ENCODE results near the gene GPR137. TPM values are rescaled to one million over a fixed set of nuclear protein-coding genes. Genes with fewer than 3 reads are reported as not detected.

GPR137 gene
- total RNA-seq, 2 experiments from 2014 or later, result 24.6 to 32.2 TPM

- Mint-ChIP-seq H3K36me3 (ENCODE audit: low read depth) (peaks cover 9% of the 10 kb centered on the region), H3K4me1 (peaks cover 6% of the 10 kb centered on the region), H3K27ac (no peak overlapping the region), H3K27me3 (no peaks in the 10 kb centered on the region), H3K4me3 (no peak overlapping the region), H3K9me3 (no peaks in the 10 kb centered on the region)
- ChIA-PET POLR2A (no interaction called here), CTCF (interaction anchor here (0.6 to 1.5 kb wide), 3 partner anchors 12 to 35 kb away, joined by 3 to 4 read pairs (median 4); no protein-coding TSS in a partner anchor)
- DNase-seq, result no peak
These were observed 39.2 kb downstream of the GPR137 start for GRCh38 chr11:64324692-64325469.

- DNase-seq, result no peak
- ChIA-PET POLR2A (no interaction called here), CTCF (interaction anchor here (0.6 to 1.2 kb wide), 2 partner anchors 10 to 16 kb away, joined by 4 read pairs; partner anchors contain the start of genes PRDX5 and TRMT112)
- Mint-ChIP-seq H3K27ac (no peak overlapping the region), H3K9me3 (no peaks in the 10 kb centered on the region), H3K4me1 (peaks cover 19% of the 10 kb centered on the region), H3K27me3 (no peaks in the 10 kb centered on the region), H3K36me3 (ENCODE audit: low read depth) (no peaks in the 10 kb centered on the region), H3K4me3 (no peak overlapping the region)
These were observed 41.7 kb downstream of the GPR137 start for GRCh38 chr11:64327375-64327774.

GRCh38 chr11:64327993-64328392 is 42.3 kb downstream of the GPR137 start:
- ChIA-PET CTCF (interaction anchor here (1.2 kb wide), 1 partner anchor 10 kb away, joined by 4 read pairs; the partner anchor contains the start of genes PRDX5 and TRMT112), POLR2A (no interaction called here)

GRCh38 chr11:64330888-64331287 is 45.2 kb downstream of the GPR137 start:
- CTCF ChIA-PET, result interaction anchor here (0.7 to 4.4 kb wide), 20 partner anchors 8 to 1919 kb away, joined by 3 to 54 read pairs (median 4); partner anchors contain the start of genes BAD, CCDC88B, ESRRA and PRDX5
- H3K27ac Mint-ChIP-seq, result no peak overlapping the region
- no peak for DNase-seq

More at GRCh38 chr11:64327993-64328392, 42.3 kb downstream of the GPR137 start:
- H3K36me3 Mint-ChIP-seq (ENCODE audit: low read depth), result no peaks in the 10 kb centered on the region
- peaks cover 22% of the 10 kb centered on the region for H3K4me1 Mint-ChIP-seq
- no peaks in the 10 kb centered on the region for H3K27me3 Mint-ChIP-seq
- no peak for DNase-seq
- H3K27ac Mint-ChIP-seq, result no peak overlapping the region
- H3K9me3 Mint-ChIP-seq, result no peaks in the 10 kb centered on the region
- H3K4me3 Mint-ChIP-seq, result no peak overlapping the region

GRCh38 chr11:64331569-64332371 is 46.1 kb downstream of the GPR137 start:
- H3K9me3 Mint-ChIP-seq, result no peaks in the 10 kb centered on the region
- peak overlapping the region; percentile 78 for H3K27ac Mint-ChIP-seq
- no peak overlapping the region for H3K4me3 Mint-ChIP-seq
- CTCF ChIA-PET, result interaction anchor here (0.5 to 4.4 kb wide), 36 partner anchors 8 to 331 kb away, joined by 3 to 54 read pairs (median 4); partner anchors contain the start of genes BAD, CCDC88B, ESRRA and FERMT3
- DNase-seq, result peak; percentile 76
- H3K27me3 Mint-ChIP-seq, result no peaks in the 10 kb centered on the region
- H3K4me1 Mint-ChIP-seq, result peaks cover 26% of the 10 kb centered on the region
- peaks cover 3% of the 10 kb centered on the region for H3K36me3 Mint-ChIP-seq (ENCODE audit: low read depth)
- POLR2A ChIA-PET, result interaction anchor here (0.8 to 1.5 kb wide), 2 partner anchors 8 to 14 kb away, joined by 4 to 12 read pairs; partner anchors contain the start of genes CCDC88B, PRDX5 and TRMT112

More at GRCh38 chr11:64330888-64331287, 45.2 kb downstream of the GPR137 start:
- Mint-ChIP-seq H3K4me1 (peaks cover 26% of the 10 kb centered on the region), H3K36me3 (ENCODE audit: low read depth) (peaks cover 3% of the 10 kb centered on the region), H3K27me3 (no peaks in the 10 kb centered on the region), H3K4me3 (no peak overlapping the region), H3K9me3 (no peaks in the 10 kb centered on the region)
- POLR2A ChIA-PET, result interaction anchor here (1.5 kb wide), 1 partner anchor 13 kb away, joined by 12 read pairs; the partner anchor contains the start of genes PRDX5 and TRMT112

- Mint-ChIP-seq H3K27ac (no peak overlapping the region), H3K27me3 (no peaks in the 10 kb centered on the region), H3K36me3 (ENCODE audit: low read depth) (peaks cover 14% of the 10 kb centered on the region), H3K9me3 (no peaks in the 10 kb centered on the region), H3K4me1 (peaks cover 40% of the 10 kb centered on the region), H3K4me3 (no peak overlapping the region)
- ChIA-PET POLR2A (no interaction called here), CTCF (interaction anchor here (2.5 to 4.4 kb wide), 3 partner anchors 9 to 23 kb away, joined by 10 to 54 read pairs (median 29); partner anchors contain the start of genes PRDX5 and TRMT112)
- no peak for DNase-seq
These were observed 47.9 kb downstream of the GPR137 start for GRCh38 chr11:64333556-64333955.

- no peak for DNase-seq
- CTCF ChIA-PET, result no interaction called here
- H3K4me1 Mint-ChIP-seq, result peaks cover 51% of the 10 kb centered on the region
- peaks cover 16% of the 10 kb centered on the region for H3K36me3 Mint-ChIP-seq (ENCODE audit: low read depth)
- H3K27me3 Mint-ChIP-seq, result no peaks in the 10 kb centered on the region
- POLR2A ChIA-PET, result no interaction called here
- H3K9me3 Mint-ChIP-seq, result no peaks in the 10 kb centered on the region
- H3K4me3 Mint-ChIP-seq, result no peak overlapping the region
- H3K27ac Mint-ChIP-seq, result no peak overlapping the region
These were observed 49.4 kb downstream of the GPR137 start for GRCh38 chr11:64334764-64335735.

GRCh38 chr11:64337538-64338249 is 52.0 kb downstream of the GPR137 start:
- peaks cover 49% of the 10 kb centered on the region for H3K4me1 Mint-ChIP-seq
- no peak for DNase-seq
- H3K9me3 Mint-ChIP-seq, result no peaks in the 10 kb centered on the region
- CTCF ChIA-PET, result interaction anchor here (0.7 to 0.9 kb wide), 2 partner anchors 12 to 53 kb away, joined by 3 read pairs; partner anchors contain the start of gene BAD
- peak overlapping the region; percentile 16 for H3K4me3 Mint-ChIP-seq
- H3K36me3 Mint-ChIP-seq (ENCODE audit: low read depth), result peaks cover 26% of the 10 kb centered on the region
- no peak overlapping the region for H3K27ac Mint-ChIP-seq
- POLR2A ChIA-PET, result no interaction called here
- no peaks in the 10 kb centered on the region for H3K27me3 Mint-ChIP-seq

GRCh38 chr11:64338716-64339115 is 53.1 kb downstream of the GPR137 start:
- H3K27me3 Mint-ChIP-seq, result no peaks in the 10 kb centered on the region
- peak overlapping the region; percentile 84 for H3K4me3 Mint-ChIP-seq
- ChIA-PET POLR2A (no interaction called here), CTCF (interaction anchor here (0.7 to 0.8 kb wide), 2 partner anchors 21 to 54 kb away, joined by 3 read pairs; partner anchors contain the start of genes BAD, PRDX5 and TRMT112)
- no peaks in the 10 kb centered on the region for H3K9me3 Mint-ChIP-seq
- DNase-seq, result no peak
- H3K4me1 Mint-ChIP-seq, result peaks cover 49% of the 10 kb centered on the region
- peaks cover 24% of the 10 kb centered on the region for H3K36me3 Mint-ChIP-seq (ENCODE audit: low read depth)
- peak overlapping the region; percentile 92 for H3K27ac Mint-ChIP-seq

Data from activated CD4-positive, alpha-beta T cell treated with anti-CD3 and anti-CD28 coated beads, Interleukin-2, amount 10 ng/mL, durations not matched to agents 7 days and 5 days (primary cell).